Measurements from ENCODE around the gene OR10AD1.

GRCh38 chr12:48201091-48201490 is 2.0 kb downstream of the OR10AD1 start:
- no peak for TF ChIP-seq CTCF (IDR thresholded peaks at IDR 0.05; ENCODE audit: poor library complexity, severe bottlenecking)
- TF ChIP-seq EZH2 (IDR thresholded peaks at IDR 0.05; ENCODE audit: borderline replicate concordance, insufficient read depth, low read length, poor library complexity, severe bottlenecking), result no peak
- no peak for TF ChIP-seq EP300 (conservative IDR thresholded peaks at IDR 0.05; ENCODE audit: poor library complexity, severe bottlenecking)
